Upper lobe of left lung (tissue), 4 donors: ENCODE measurements around the gene S100A6.

Experiments
- POLR2A ChIP-seq, 4 donors: fragments of 450-650 bp; IDR thresholded peaks; one replicate each; pipeline ENCODE4 v1.5.1; 2016 to 2017; ENCODE audit warnings: antibody characterized with exemption in 4 of 4, mild to moderate bottlenecking in 2 of 4
- POLR2AphosphoS5 ChIP-seq, 2 donors: sonication (generic); formaldehyde crosslinking; IDR thresholded peaks; one replicate each; pipeline ENCODE4 v1.5.1; 2017; ENCODE audit warnings: antibody characterized with exemption in 2 of 2
- TF ChIP-seq, protein P1 (sequence below), 6 experiments: fragments of 450-650 bp in 4 of 6; fragments of 200-600 bp in 2 of 6; sonication (generic) in 2 of 6; IDR thresholded peaks; one replicate each; pipeline ENCODE4 v1.5.1; 2016 to 2019; ENCODE audit warnings: antibody characterized with exemption in 6 of 6

DNA sequence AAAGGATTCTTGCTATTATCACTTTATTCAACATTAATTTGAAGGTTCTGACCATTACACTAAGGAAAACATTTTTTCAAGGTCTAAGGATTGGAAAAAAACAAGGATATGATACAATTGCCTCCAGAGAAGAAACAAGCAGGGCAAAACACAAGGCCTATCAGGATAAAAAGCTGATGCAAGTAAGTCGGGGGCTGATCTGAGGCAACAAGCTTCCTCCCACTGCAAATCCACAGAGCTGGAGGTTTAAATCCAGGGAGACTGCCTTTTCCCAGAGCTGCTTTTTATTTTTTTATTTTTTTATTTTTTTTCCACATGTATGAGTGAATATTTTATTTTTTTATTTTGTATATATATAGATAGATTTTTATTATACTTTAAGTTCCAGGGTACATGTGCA lies 49.2 kb upstream of the S100A6 start:
- TF ChIP-seq, protein P1, sequence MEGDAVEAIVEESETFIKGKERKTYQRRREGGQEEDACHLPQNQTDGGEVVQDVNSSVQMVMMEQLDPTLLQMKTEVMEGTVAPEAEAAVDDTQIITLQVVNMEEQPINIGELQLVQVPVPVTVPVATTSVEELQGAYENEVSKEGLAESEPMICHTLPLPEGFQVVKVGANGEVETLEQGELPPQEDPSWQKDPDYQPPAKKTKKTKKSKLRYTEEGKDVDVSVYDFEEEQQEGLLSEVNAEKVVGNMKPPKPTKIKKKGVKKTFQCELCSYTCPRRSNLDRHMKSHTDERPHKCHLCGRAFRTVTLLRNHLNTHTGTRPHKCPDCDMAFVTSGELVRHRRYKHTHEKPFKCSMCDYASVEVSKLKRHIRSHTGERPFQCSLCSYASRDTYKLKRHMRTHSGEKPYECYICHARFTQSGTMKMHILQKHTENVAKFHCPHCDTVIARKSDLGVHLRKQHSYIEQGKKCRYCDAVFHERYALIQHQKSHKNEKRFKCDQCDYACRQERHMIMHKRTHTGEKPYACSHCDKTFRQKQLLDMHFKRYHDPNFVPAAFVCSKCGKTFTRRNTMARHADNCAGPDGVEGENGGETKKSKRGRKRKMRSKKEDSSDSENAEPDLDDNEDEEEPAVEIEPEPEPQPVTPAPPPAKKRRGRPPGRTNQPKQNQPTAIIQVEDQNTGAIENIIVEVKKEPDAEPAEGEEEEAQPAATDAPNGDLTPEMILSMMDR (IDR thresholded peaks at IDR 0.05), result no peak
- no peak for TF ChIP-seq POLR2A (IDR thresholded peaks at IDR 0.05)
- TF ChIP-seq POLR2AphosphoS5 (IDR thresholded peaks at IDR 0.05), result no peak
